Panc1 (cell line): ENCODE results near the gene CRHR2. TPM values are rescaled to one million over a fixed set of nuclear protein-coding genes. Genes with fewer than 3 reads are reported as not detected.

Experiments
- ATAC-seq: fragments of 200-7000 bp; cut with Tn5 transposase; 2 replicates; pipeline ENCODE4 v1.9.1; 2020; ENCODE audit warnings: mild to moderate bottlenecking, moderate library complexity
- BruUV-seq: library from RNA; stranded (reverse); fragments of 400-500 nt; replicated peaks from 2 replicates; lab custom pipeline; 2021; lab: Mats Ljungman, UMichigan
- CTCF ChIA-PET: fragments of 300-600 bp; sonication (Branson Sonifier 250); formaldehyde crosslinking; loops from one replicate; lab custom pipeline; 2022; ENCODE audit warnings: antibody characterized with exemption; lab: Charles Lee
- POLR2A ChIA-PET: fragments of 300-600 bp; sonication (Branson Sonifier 250); formaldehyde crosslinking; loops from one replicate; lab custom pipeline; 2022; ENCODE audit warnings: antibody characterized with exemption; lab: Charles Lee
- DNase-seq: peaks from one replicate; pipeline ENCODE4 v3.0.0-alpha.2; 2010; ENCODE audit warnings: low read depth, low spot score
- H3K27ac ChIP-seq: 2 replicates; pipeline ENCODE4 v1.5.1; 2011; ENCODE audit warnings: mild to moderate bottlenecking, low read length, inconsistent platforms
- H3K27me3 ChIP-seq: fragments of 200-500 bp; sonication (Bioruptor generic); 2 replicates; pipeline ENCODE4 v1.6.0; 2014; ENCODE audit warnings: low read length, inconsistent platforms; ENCODE audit not compliant: control insufficient read depth, insufficient read depth
- H3K36me3 ChIP-seq: fragments of 200-500 bp; sonication (Bioruptor generic); 2 replicates; pipeline ENCODE4 v1.5.1; 2014; ENCODE audit warnings: inconsistent platforms, mild to moderate bottlenecking, low read length, moderate library complexity; ENCODE audit not compliant: control insufficient read depth, insufficient read depth
- H3K4me1 ChIP-seq: 2 replicates; pipeline ENCODE4 v1.5.1; 2011; ENCODE audit warnings: inconsistent platforms, mild to moderate bottlenecking, low read length, moderate library complexity; ENCODE audit not compliant: control insufficient read depth, insufficient read depth
- H3K4me3 ChIP-seq, 2 experiments: 2 replicates each; pipeline ENCODE4 v1.5.1; 2011 to 2012; ENCODE audit warnings: low read depth in 2 of 2, low read length in 2 of 2, mild to moderate bottlenecking in 2 of 2, inconsistent platforms in 1 of 2, moderate library complexity in 1 of 2
- H3K9me3 ChIP-seq: fragments of 200-500 bp; sonication (Bioruptor generic); 2 replicates; pipeline ENCODE4 v1.5.1; 2014; ENCODE audit warnings: low read depth, mild to moderate bottlenecking, inconsistent platforms, low read length, moderate library complexity; ENCODE audit not compliant: control insufficient read depth, insufficient read depth
- POLR2AphosphoS5 ChIP-seq: IDR thresholded peaks from 2 replicates; pipeline ENCODE4 v1.6.1; 2012; ENCODE audit warnings: mild to moderate bottlenecking, low read depth, low read length, moderate library complexity
- SIN3A ChIP-seq: IDR thresholded peaks from 2 replicates; pipeline ENCODE4 v1.6.1; 2012; ENCODE audit warnings: low read depth, mild to moderate bottlenecking, low read length, moderate library complexity, borderline replicate concordance; ENCODE audit not compliant: insufficient read depth
- TCF7L2 ChIP-seq: IDR thresholded peaks from 2 replicates; pipeline ENCODE4 v1.6.1; 2011; ENCODE audit warnings: mild to moderate bottlenecking, low read depth, low read length, inconsistent platforms
- in situ Hi-C: cut with HindIII; loops from 2 replicates; pipeline ENCODE4 v1.10.0; 2016; ENCODE audit warnings: low sequenced_read_pairs, low pct_unique_long_range_greater_than_20kb
- intact Hi-C: fragments of 100-400 bp; cut with micrococcal nuclease; formaldehyde crosslinking; loops from one replicate; pipeline ENCODE4 v1.10.0; 2022; ENCODE audit not compliant: unreplicated experiment
- total RNA-seq: library from RNA; stranded (reverse); gene quantifications from one replicate; pipeline ENCODE4 v1.2.1, GENCODE V29; 2021; ENCODE audit not compliant: unreplicated experiment
- TF ChIP-seq, protein P1 (sequence below), 2 experiments: IDR thresholded peaks; 2 replicates each; pipeline ENCODE4 v1.6.1; 2011 to 2012; ENCODE audit warnings: low read depth in 2 of 2, control low read depth in 1 of 2, low read length in 1 of 2, mild to moderate bottlenecking in 1 of 2, moderate library complexity in 1 of 2; ENCODE audit not compliant: insufficient read depth in 1 of 2
- TF ChIP-seq, protein P2 (sequence below): fragments of 450-650 bp; IDR thresholded peaks from 2 replicates; pipeline ENCODE4 v1.5.1; 2017; ENCODE audit warnings: mild to moderate bottlenecking

Gene CRHR2
- total RNA-seq, 1 experiment from 2014 or later: not detected

DNA sequence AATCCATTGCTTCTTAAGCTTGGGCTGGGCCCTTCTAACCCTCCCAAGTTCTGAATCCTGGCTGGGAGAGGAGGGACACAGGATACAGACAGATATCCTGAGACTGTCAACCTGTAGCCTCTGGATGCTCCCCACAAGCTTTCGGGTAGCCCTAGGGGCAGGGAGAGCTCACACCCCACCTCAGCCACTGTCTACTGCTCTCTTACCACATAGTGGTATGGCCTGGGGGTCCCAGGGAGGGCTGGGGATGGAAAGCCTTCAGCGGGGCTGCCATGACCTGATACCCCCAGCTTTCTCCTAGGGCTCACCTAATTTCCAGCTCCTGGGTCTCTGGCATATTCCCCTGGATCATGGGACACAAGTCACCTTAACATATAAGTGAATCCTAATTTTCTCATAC lies 25.1 kb downstream of the CRHR2 start:
- TF ChIP-seq, protein P1, sequence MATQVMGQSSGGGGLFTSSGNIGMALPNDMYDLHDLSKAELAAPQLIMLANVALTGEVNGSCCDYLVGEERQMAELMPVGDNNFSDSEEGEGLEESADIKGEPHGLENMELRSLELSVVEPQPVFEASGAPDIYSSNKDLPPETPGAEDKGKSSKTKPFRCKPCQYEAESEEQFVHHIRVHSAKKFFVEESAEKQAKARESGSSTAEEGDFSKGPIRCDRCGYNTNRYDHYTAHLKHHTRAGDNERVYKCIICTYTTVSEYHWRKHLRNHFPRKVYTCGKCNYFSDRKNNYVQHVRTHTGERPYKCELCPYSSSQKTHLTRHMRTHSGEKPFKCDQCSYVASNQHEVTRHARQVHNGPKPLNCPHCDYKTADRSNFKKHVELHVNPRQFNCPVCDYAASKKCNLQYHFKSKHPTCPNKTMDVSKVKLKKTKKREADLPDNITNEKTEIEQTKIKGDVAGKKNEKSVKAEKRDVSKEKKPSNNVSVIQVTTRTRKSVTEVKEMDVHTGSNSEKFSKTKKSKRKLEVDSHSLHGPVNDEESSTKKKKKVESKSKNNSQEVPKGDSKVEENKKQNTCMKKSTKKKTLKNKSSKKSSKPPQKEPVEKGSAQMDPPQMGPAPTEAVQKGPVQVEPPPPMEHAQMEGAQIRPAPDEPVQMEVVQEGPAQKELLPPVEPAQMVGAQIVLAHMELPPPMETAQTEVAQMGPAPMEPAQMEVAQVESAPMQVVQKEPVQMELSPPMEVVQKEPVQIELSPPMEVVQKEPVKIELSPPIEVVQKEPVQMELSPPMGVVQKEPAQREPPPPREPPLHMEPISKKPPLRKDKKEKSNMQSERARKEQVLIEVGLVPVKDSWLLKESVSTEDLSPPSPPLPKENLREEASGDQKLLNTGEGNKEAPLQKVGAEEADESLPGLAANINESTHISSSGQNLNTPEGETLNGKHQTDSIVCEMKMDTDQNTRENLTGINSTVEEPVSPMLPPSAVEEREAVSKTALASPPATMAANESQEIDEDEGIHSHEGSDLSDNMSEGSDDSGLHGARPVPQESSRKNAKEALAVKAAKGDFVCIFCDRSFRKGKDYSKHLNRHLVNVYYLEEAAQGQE (IDR thresholded peaks at IDR 0.05; ENCODE audit: insufficient read depth in 1 of 2, low read depth in 2 of 2, low read length in 1 of 2): no peak
- no peak for TF ChIP-seq SIN3A
- no peak for TF ChIP-seq TCF7L2
- intact Hi-C loops: no loop called here
- DNase-seq: no peak
- Histone ChIP-seq H3K27ac (no peak overlapping the region), H3K4me3 (no peak overlapping the region), H3K9me3 (no peaks in the 10 kb centered on the region), H3K27me3 (no peaks in the 10 kb centered on the region), H3K4me1 (no peaks in the 10 kb centered on the region), H3K36me3 (no peaks in the 10 kb centered on the region)
- CTCF ChIA-PET: no interaction called here
- in situ Hi-C loops: no loop called here
- ATAC-seq: no peak
- POLR2A ChIA-PET: no interaction called here
- BruUV-seq: no TSS peak

DNA sequence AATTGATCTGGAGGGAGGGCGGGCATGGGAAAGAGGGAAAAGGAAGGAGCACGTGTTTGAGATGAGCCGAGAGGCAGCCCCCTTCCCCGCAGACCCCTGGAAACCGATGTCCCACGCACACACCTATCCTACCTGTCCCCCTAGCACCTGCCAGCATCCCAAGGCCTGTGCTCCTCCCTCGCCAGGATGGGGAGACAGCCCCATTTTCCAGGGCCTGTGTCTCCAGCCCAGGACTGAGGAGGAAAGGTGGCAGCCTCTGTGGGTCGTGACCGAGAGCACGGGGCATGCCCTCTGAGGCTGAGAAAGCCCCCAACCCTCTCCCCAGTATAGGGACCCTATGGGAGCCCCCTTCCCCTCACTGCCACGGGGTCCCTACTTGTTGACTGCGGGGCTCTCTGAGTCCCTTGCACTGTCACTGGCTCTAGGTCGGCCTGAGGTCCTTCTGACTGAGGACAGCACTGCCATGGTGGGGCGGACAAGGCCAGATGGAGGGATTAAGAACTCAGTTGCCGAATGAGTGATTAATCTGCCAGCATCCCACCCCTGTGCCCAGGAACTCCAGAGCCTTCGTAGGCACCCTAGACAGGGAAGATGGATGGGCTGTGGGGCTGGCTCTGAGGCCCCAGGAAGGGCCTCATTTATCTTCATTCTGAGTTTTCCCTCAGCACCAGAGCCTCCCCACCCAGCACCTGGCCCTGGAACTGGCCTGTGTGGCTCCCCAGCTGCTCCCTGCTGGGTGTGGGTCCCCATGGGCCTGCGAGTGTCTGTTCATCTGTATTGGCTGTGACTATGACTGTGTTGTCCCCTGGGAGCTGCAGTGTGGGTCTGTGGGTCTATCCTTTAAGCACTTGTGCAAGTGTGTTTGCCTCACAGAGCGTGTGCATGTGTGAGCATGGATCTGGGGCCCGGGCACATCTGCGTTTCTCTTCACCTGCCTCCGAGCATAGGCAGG lies 26.0 kb downstream of the CRHR2 start:
- H3K36me3 ChIP-seq: no peaks in the 10 kb centered on the region
- no peak for ATAC-seq
- DNase-seq: no peak
- H3K27me3 ChIP-seq: no peaks in the 10 kb centered on the region
- intact Hi-C loops (no loop called here), in situ Hi-C loops (no loop called here)
- no TSS peak for BruUV-seq
- no peak overlapping the region for H3K27ac ChIP-seq
- CTCF ChIA-PET: no interaction called here
- no peaks in the 10 kb centered on the region for H3K4me1 ChIP-seq
- POLR2A ChIA-PET: no interaction called here
- H3K4me3 ChIP-seq: no peak overlapping the region
- TF ChIP-seq SIN3A (no peak), TCF7L2 (no peak), POLR2AphosphoS5 (no peak)
- TF ChIP-seq, protein P2, sequence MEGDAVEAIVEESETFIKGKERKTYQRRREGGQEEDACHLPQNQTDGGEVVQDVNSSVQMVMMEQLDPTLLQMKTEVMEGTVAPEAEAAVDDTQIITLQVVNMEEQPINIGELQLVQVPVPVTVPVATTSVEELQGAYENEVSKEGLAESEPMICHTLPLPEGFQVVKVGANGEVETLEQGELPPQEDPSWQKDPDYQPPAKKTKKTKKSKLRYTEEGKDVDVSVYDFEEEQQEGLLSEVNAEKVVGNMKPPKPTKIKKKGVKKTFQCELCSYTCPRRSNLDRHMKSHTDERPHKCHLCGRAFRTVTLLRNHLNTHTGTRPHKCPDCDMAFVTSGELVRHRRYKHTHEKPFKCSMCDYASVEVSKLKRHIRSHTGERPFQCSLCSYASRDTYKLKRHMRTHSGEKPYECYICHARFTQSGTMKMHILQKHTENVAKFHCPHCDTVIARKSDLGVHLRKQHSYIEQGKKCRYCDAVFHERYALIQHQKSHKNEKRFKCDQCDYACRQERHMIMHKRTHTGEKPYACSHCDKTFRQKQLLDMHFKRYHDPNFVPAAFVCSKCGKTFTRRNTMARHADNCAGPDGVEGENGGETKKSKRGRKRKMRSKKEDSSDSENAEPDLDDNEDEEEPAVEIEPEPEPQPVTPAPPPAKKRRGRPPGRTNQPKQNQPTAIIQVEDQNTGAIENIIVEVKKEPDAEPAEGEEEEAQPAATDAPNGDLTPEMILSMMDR: no peak
- TF ChIP-seq, protein P1 (IDR thresholded peaks at IDR 0.05; ENCODE audit: insufficient read depth in 1 of 2, low read depth in 2 of 2, low read length in 1 of 2): no peak
- H3K9me3 ChIP-seq: no peaks in the 10 kb centered on the region
